Fibroblast of the conjunctiva (primary cell): Measurements from ENCODE around the gene KCNN3.

Source experiments
- DNase-seq: peaks from one replicate; pipeline ENCODE4 v3.0.0-alpha.2; 2010; ENCODE audit warnings: low read depth

The KCNN3 gene

GRCh38 chr1:154860156-154860870, 9.8 kb downstream of the KCNN3 start:
- no peak for DNase-seq

GRCh38 chr1:154859786-154860155, 10.3 kb downstream of the KCNN3 start:
- no peak for DNase-seq

- no peak for DNase-seq
Observed at GRCh38 chr1:154859151-154859785, 10.8 kb downstream of the KCNN3 start.

- no peak for DNase-seq
Observed at GRCh38 chr1:154857441-154858215, 12.5 kb downstream of the KCNN3 start.

- no peak for DNase-seq
Observed at GRCh38 chr1:154857022-154857421, 13.1 kb downstream of the KCNN3 start.

- no peak for DNase-seq
Observed at GRCh38 chr1:154856544-154856943, 13.5 kb downstream of the KCNN3 start.

- no peak for DNase-seq
Observed at GRCh38 chr1:154856049-154856448, 14.0 kb downstream of the KCNN3 start.

- no peak for DNase-seq
Observed at GRCh38 chr1:154855186-154855851, 14.8 kb downstream of the KCNN3 start.

- no peak for DNase-seq
Observed at GRCh38 chr1:154852845-154853244, 17.2 kb downstream of the KCNN3 start.

GRCh38 chr1:154851392-154852177, 18.5 kb downstream of the KCNN3 start:
- DNase-seq = no peak

- no peak for DNase-seq
Observed at GRCh38 chr1:154849645-154850131, 20.4 kb downstream of the KCNN3 start.

- DNase-seq = no peak
Observed at GRCh38 chr1:154848983-154849382, 21.1 kb downstream of the KCNN3 start.

- peak; percentile 8 for DNase-seq
Observed at GRCh38 chr1:154847891-154848290, 22.2 kb downstream of the KCNN3 start.

GRCh38 chr1:154846565-154847442, 23.3 kb downstream of the KCNN3 start:
- DNase-seq = no peak

GRCh38 chr1:154845879-154846278, 24.2 kb downstream of the KCNN3 start:
- DNase-seq = no peak

- no peak for DNase-seq
Observed at GRCh38 chr1:154845174-154845573, 24.9 kb downstream of the KCNN3 start.

- no peak for DNase-seq
Observed at GRCh38 chr1:154844297-154844681, 25.8 kb downstream of the KCNN3 start.

- DNase-seq = no peak
Observed at GRCh38 chr1:154843636-154844296, 26.3 kb downstream of the KCNN3 start.

- DNase-seq = no peak
Observed at GRCh38 chr1:154842635-154843034, 27.4 kb downstream of the KCNN3 start.

GRCh38 chr1:154841384-154841783, 28.7 kb downstream of the KCNN3 start:
- DNase-seq = no peak
